AG04450 (cell line): ENCODE results near the gene KMT2E. TPM values are rescaled to one million over a fixed set of nuclear protein-coding genes. Genes with fewer than 3 reads are reported as not detected.

Experiments
- CTCF ChIA-PET: fragments of 300-600, 350-600 bp; formaldehyde crosslinking; extraction: SDS; loops from one replicate; lab custom pipeline; 2022; ENCODE audit warnings: antibody characterized with exemption, inconsistent platforms; lab: Charles Lee
- POLR2A ChIA-PET: fragments of 350-600 bp; formaldehyde crosslinking; extraction: SDS; loops from one replicate; lab custom pipeline; 2021; ENCODE audit warnings: antibody characterized with exemption, inconsistent platforms; lab: Yijun Ruan, JAX
- DNase-seq: peaks from one replicate; pipeline ENCODE4 v3.0.0-alpha.2; 2011; ENCODE audit warnings: low read depth, low spot score
- H3K27ac ChIP-seq: one replicate; pipeline ENCODE4 v1.5.1; 2012; ENCODE audit warnings: low read depth, low read length, control low read depth
- H3K27me3 ChIP-seq: one replicate; pipeline ENCODE4 v1.6.0; 2012; ENCODE audit warnings: low read length; ENCODE audit not compliant: control insufficient read depth, insufficient read depth
- H3K4me3 ChIP-seq: 2 replicates; pipeline ENCODE4 v1.5.1; 2011; ENCODE audit warnings: mild to moderate bottlenecking, low read depth, low read length, control low read depth
- H3K9me3 ChIP-seq: 2 replicates; pipeline ENCODE4 v1.5.1; 2012; ENCODE audit warnings: low read length; ENCODE audit not compliant: control insufficient read depth, insufficient read depth
- polyA plus RNA-seq: library from polyadenylated mRNA; depleted of rRNA; stranded (reverse); fragments of >200 nt; gene quantifications from 2 replicates; pipeline ENCODE4 v1.2.3, GENCODE V29; 2011
- TF ChIP-seq, protein P1 (sequence below): IDR thresholded peaks from 2 replicates; pipeline ENCODE4 v1.5.1; 2011; ENCODE audit warnings: low read depth, low read length, control low read depth, inconsistent platforms

Gene KMT2E
- polyA plus RNA-seq, 1 experiment: 13.8 TPM

- Histone ChIP-seq H3K27me3 (no peaks in the 10 kb centered on the region), H3K9me3 (no peaks in the 10 kb centered on the region), H3K4me3 (no peak overlapping the region), H3K27ac (no peak overlapping the region)
- POLR2A ChIA-PET: no interaction called here
- TF ChIP-seq, protein P1, sequence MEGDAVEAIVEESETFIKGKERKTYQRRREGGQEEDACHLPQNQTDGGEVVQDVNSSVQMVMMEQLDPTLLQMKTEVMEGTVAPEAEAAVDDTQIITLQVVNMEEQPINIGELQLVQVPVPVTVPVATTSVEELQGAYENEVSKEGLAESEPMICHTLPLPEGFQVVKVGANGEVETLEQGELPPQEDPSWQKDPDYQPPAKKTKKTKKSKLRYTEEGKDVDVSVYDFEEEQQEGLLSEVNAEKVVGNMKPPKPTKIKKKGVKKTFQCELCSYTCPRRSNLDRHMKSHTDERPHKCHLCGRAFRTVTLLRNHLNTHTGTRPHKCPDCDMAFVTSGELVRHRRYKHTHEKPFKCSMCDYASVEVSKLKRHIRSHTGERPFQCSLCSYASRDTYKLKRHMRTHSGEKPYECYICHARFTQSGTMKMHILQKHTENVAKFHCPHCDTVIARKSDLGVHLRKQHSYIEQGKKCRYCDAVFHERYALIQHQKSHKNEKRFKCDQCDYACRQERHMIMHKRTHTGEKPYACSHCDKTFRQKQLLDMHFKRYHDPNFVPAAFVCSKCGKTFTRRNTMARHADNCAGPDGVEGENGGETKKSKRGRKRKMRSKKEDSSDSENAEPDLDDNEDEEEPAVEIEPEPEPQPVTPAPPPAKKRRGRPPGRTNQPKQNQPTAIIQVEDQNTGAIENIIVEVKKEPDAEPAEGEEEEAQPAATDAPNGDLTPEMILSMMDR: peak; percentile 71
- CTCF ChIA-PET: interaction anchor here (0.6 to 1.7 kb wide), 18 partner anchors 10 to 449 kb away, joined by 3 to 8 read pairs (median 3); partner anchors contain the start of gene RINT1
- DNase-seq: peak; percentile 65
These were observed 127.1 kb downstream of the KMT2E start for GRCh38 chr7:105141068-105141467.

- no peak overlapping the region for H3K27ac ChIP-seq
- CTCF ChIA-PET: no interaction called here
These were observed 135.8 kb downstream of the KMT2E start for GRCh38 chr7:105149827-105150226.

DNA sequence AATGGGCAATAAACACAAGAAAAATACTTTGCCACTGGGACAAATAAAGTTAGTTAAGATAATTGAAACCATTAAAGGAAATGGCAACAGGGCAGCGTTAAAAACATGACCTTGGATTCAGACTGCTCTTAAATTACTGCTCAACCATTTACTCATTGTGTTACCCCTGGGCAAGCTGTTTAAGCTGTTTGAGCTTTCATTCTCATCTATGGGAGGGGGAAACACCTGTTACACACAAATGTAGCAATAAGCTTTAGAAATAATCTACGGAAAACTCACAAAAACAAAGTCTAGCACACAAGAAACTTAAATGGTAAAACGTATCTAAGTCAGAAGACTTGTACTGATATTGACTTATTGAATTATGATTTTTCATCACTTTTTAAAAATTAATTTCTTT is 137.1 kb downstream of the KMT2E start:
- POLR2A ChIA-PET: no interaction called here
- Histone ChIP-seq H3K27ac (no peak overlapping the region), H3K9me3 (no peaks in the 10 kb centered on the region), H3K27me3 (no peaks in the 10 kb centered on the region), H3K4me3 (no peak overlapping the region)
- no peak for DNase-seq
- TF ChIP-seq, protein P1: no peak
- CTCF ChIA-PET: interaction anchor here (1.2 kb wide), 1 partner anchor 10 kb away, joined by 3 read pairs; no protein-coding TSS in a partner anchor

More at GRCh38 chr7:105149827-105150226, 135.8 kb downstream of the KMT2E start:
- POLR2A ChIA-PET: no interaction called here
- Histone ChIP-seq H3K27me3 (no peaks in the 10 kb centered on the region), H3K9me3 (no peaks in the 10 kb centered on the region), H3K4me3 (no peak overlapping the region)
- DNase-seq: no peak
- TF ChIP-seq, protein P1: no peak

GRCh38 chr7:105153531-105153930 is 139.5 kb downstream of the KMT2E start:
- no peak for DNase-seq
- TF ChIP-seq, protein P1: no peak
- CTCF ChIA-PET: interaction anchor here (1.4 kb wide), 1 partner anchor 12 kb away, joined by 4 read pairs; no protein-coding TSS in a partner anchor
- no peak overlapping the region for H3K4me3 ChIP-seq
- no peak overlapping the region for H3K27ac ChIP-seq
- H3K27me3 ChIP-seq: no peaks in the 10 kb centered on the region
- H3K9me3 ChIP-seq: no peaks in the 10 kb centered on the region
- POLR2A ChIA-PET: no interaction called here

GRCh38 chr7:105154084-105154483 is 140.1 kb downstream of the KMT2E start:
- POLR2A ChIA-PET: no interaction called here

More at GRCh38 chr7:105154084-105154483, 140.1 kb downstream of the KMT2E start:
- no peak overlapping the region for H3K27ac ChIP-seq
- DNase-seq: no peak
- TF ChIP-seq, protein P1: no peak
- H3K9me3 ChIP-seq: no peaks in the 10 kb centered on the region
- CTCF ChIA-PET: interaction anchor here (1.4 kb wide), 1 partner anchor 13 kb away, joined by 4 read pairs; no protein-coding TSS in a partner anchor
- no peak overlapping the region for H3K4me3 ChIP-seq
- H3K27me3 ChIP-seq: no peaks in the 10 kb centered on the region
